Activated CD4-positive, alpha-beta T cell treated with anti-CD3 and anti-CD28 coated beads, Interleukin-2, amount 10 ng/mL, durations not matched to agents 24 days and 14 days (primary cell): Measurements from ENCODE around the gene RAB3GAP1. TPM values are rescaled to one million over a fixed set of nuclear protein-coding genes. Genes with fewer than 3 reads are reported as not detected.
A peak's percentile ranks its signal among the peaks of the same experiment; 100 is the strongest.
"Not testable (repeated sequence)": the region's sequence is repeated elsewhere in the genome, so short reads cannot be mapped to it uniquely, and the experiment has no call there.

Experiments
- DNase-seq: peaks from one replicate; pipeline ENCODE4 v3.0.0; 2022
- H3K27ac Mint-ChIP-seq: one replicate; pipeline ENCODE4 v1.8.0; 2022; ENCODE audit warnings: mild to moderate bottlenecking, mixed read lengths
- H3K27me3 Mint-ChIP-seq: one replicate; pipeline ENCODE4 v1.8.0; 2022; ENCODE audit warnings: mixed read lengths
- H3K36me3 Mint-ChIP-seq: one replicate; pipeline ENCODE4 v1.8.0; 2022; ENCODE audit warnings: low read depth, mild to moderate bottlenecking, mixed read lengths
- H3K4me1 Mint-ChIP-seq: one replicate; pipeline ENCODE4 v1.8.0; 2021; ENCODE audit warnings: mixed read lengths
- H3K4me3 Mint-ChIP-seq: one replicate; pipeline ENCODE4 v1.8.0; 2022; ENCODE audit warnings: mild to moderate bottlenecking, moderate library complexity, mixed read lengths
- H3K9me3 Mint-ChIP-seq: one replicate; pipeline ENCODE4 v1.8.0; 2021; ENCODE audit warnings: mixed read lengths
- intact Hi-C: fragments of 100-400 bp; cut with micrococcal nuclease; formaldehyde crosslinking; loops from one replicate; pipeline ENCODE4 v1.15.1; 2023
- total RNA-seq: library from RNA; stranded (reverse); gene quantifications from 2 replicates; pipeline ENCODE4 v1.2.3, GENCODE V29; 2022

RAB3GAP1 gene
- total RNA-seq, 1 donor from 2014 or later: 24.2 TPM

GRCh38 chr2:135033216-135033615 is 18.9 kb upstream of the RAB3GAP1 start:
- H3K27ac Mint-ChIP-seq, H3K27me3 Mint-ChIP-seq, H3K36me3 Mint-ChIP-seq, intact Hi-C loops, H3K4me3 Mint-ChIP-seq, DNase-seq, H3K4me1 Mint-ChIP-seq: not testable (repeated sequence)
- H3K9me3 Mint-ChIP-seq: peaks cover 11% of the 10 kb centered on the region

GRCh38 chr2:135037831-135038230 is 14.3 kb upstream of the RAB3GAP1 start:
- Mint-ChIP-seq H3K27ac (no peak overlapping the region), H3K36me3 (no peaks in the 10 kb centered on the region), H3K4me1 (no peaks in the 10 kb centered on the region), H3K27me3 (peaks cover 1% of the 10 kb centered on the region), H3K4me3 (no peak overlapping the region), H3K9me3 (no peaks in the 10 kb centered on the region)
- DNase-seq: no peak
- intact Hi-C loops: no loop called here

GRCh38 chr2:135043345-135043744 is 8.7 kb upstream of the RAB3GAP1 start:
- no peak overlapping the region for H3K27ac Mint-ChIP-seq

GRCh38 chr2:135047300-135047699 is 4.8 kb upstream of the RAB3GAP1 start, which contains the start of gene MAP3K19:
Gene MAP3K19 (minus strand): TSS chr2:135047447. CDS start chr2:135024647, 22,800 bp downstream.
- H3K36me3 Mint-ChIP-seq: no peaks in the 10 kb centered on the region
- no peaks in the 10 kb centered on the region for H3K9me3 Mint-ChIP-seq
- intact Hi-C loops: no loop called here
- H3K4me3 Mint-ChIP-seq: no peak within 1 kb of the TSS
- peaks cover 14% of the 10 kb centered on the region for H3K4me1 Mint-ChIP-seq
- DNase-seq: no peak
- peaks cover 4% of the 10 kb centered on the region for H3K27me3 Mint-ChIP-seq
- H3K27ac Mint-ChIP-seq: peak within 1 kb of the TSS; percentile 2

More at GRCh38 chr2:135043345-135043744, 8.7 kb upstream of the RAB3GAP1 start:
- DNase-seq: no peak
- Mint-ChIP-seq H3K4me1 (no peaks in the 10 kb centered on the region), H3K9me3 (no peaks in the 10 kb centered on the region), H3K4me3 (no peak overlapping the region), H3K27me3 (peaks cover 4% of the 10 kb centered on the region), H3K36me3 (no peaks in the 10 kb centered on the region)
- intact Hi-C loops: no loop called here

- H3K27ac Mint-ChIP-seq: peak overlapping the region; percentile 2
- H3K27me3 Mint-ChIP-seq: peaks cover 6% of the 10 kb centered on the region
- no peak for DNase-seq
- peaks cover 4% of the 10 kb centered on the region for H3K36me3 Mint-ChIP-seq
- peaks cover 19% of the 10 kb centered on the region for H3K4me1 Mint-ChIP-seq
- H3K9me3 Mint-ChIP-seq: no peaks in the 10 kb centered on the region
- intact Hi-C loops: no loop called here
- H3K4me3 Mint-ChIP-seq: no peak overlapping the region
These were observed 4.0 kb upstream of the RAB3GAP1 start for GRCh38 chr2:135048122-135048521.

- Mint-ChIP-seq H3K27ac (peak overlapping the region; percentile 3), H3K4me3 (no peak overlapping the region), H3K4me1 (peaks cover 34% of the 10 kb centered on the region), H3K9me3 (no peaks in the 10 kb centered on the region), H3K27me3 (peaks cover 3% of the 10 kb centered on the region), H3K36me3 (peaks cover 16% of the 10 kb centered on the region)
- DNase-seq: no peak
- intact Hi-C loops: loop anchor here (5.0 to 10.0 kb wide), 4 partner anchors 55 to 1277 kb away; partner anchors contain the start of gene DARS1
These were observed 2.0 kb upstream of the RAB3GAP1 start for GRCh38 chr2:135050132-135050531.

- intact Hi-C loops: loop anchor here (5.0 to 10.0 kb wide), 4 partner anchors 54 to 1277 kb away; partner anchors contain the start of gene DARS1
- no peak for DNase-seq
- Mint-ChIP-seq H3K9me3 (no peaks in the 10 kb centered on the region), H3K4me1 (peaks cover 36% of the 10 kb centered on the region), H3K36me3 (peaks cover 18% of the 10 kb centered on the region), H3K27ac (peak overlapping the region; percentile 76), H3K27me3 (peaks cover 2% of the 10 kb centered on the region), H3K4me3 (peak overlapping the region; percentile 68)
These were observed 1.4 kb upstream of the RAB3GAP1 start for GRCh38 chr2:135050684-135051083.

- Mint-ChIP-seq H3K4me3 (peak overlapping the region; percentile 94), H3K4me1 (peaks cover 38% of the 10 kb centered on the region), H3K27me3 (peaks cover 2% of the 10 kb centered on the region), H3K36me3 (peaks cover 30% of the 10 kb centered on the region), H3K9me3 (no peaks in the 10 kb centered on the region), H3K27ac (peak overlapping the region; percentile 100)
- DNase-seq: peak; percentile 77
- intact Hi-C loops: loop anchor here (1.0 to 10.0 kb wide), 16 partner anchors 48 to 1330 kb away; partner anchors contain the start of genes CCNT2, DARS1 and UBXN4
These were observed 944 bp downstream of the RAB3GAP1 start for GRCh38 chr2:135052997-135053474.

GRCh38 chr2:135055182-135055786 is 3.2 kb downstream of the RAB3GAP1 start:
- H3K4me3 Mint-ChIP-seq: peak overlapping the region; percentile 94
- peaks cover 2% of the 10 kb centered on the region for H3K27me3 Mint-ChIP-seq
- DNase-seq: no peak
- H3K36me3 Mint-ChIP-seq: peaks cover 41% of the 10 kb centered on the region
- peaks cover 46% of the 10 kb centered on the region for H3K4me1 Mint-ChIP-seq
- no peak overlapping the region for H3K27ac Mint-ChIP-seq
- intact Hi-C loops: loop anchor here (10.0 kb wide), 3 partner anchors 50 to 930 kb away; partner anchors contain the start of gene DARS1
- H3K9me3 Mint-ChIP-seq: peaks cover 3% of the 10 kb centered on the region

- intact Hi-C loops: loop anchor here (10.0 kb wide), 3 partner anchors 48 to 928 kb away; partner anchors contain the start of gene DARS1
- no peak for DNase-seq
- peaks cover 52% of the 10 kb centered on the region for H3K36me3 Mint-ChIP-seq
- H3K4me1 Mint-ChIP-seq: peaks cover 39% of the 10 kb centered on the region
- peak overlapping the region; percentile 15 for H3K4me3 Mint-ChIP-seq
- peak overlapping the region; percentile 13 for H3K27ac Mint-ChIP-seq
- peaks cover 2% of the 10 kb centered on the region for H3K27me3 Mint-ChIP-seq
- peaks cover 3% of the 10 kb centered on the region for H3K9me3 Mint-ChIP-seq
These were observed 4.7 kb downstream of the RAB3GAP1 start for GRCh38 chr2:135056790-135057189.

GRCh38 chr2:135059577-135059976 is 7.5 kb downstream of the RAB3GAP1 start:
- Mint-ChIP-seq H3K9me3 (peaks cover 14% of the 10 kb centered on the region), H3K4me3 (no peak overlapping the region), H3K27ac (no peak overlapping the region), H3K27me3 (no peaks in the 10 kb centered on the region), H3K36me3 (peaks cover 64% of the 10 kb centered on the region), H3K4me1 (peaks cover 27% of the 10 kb centered on the region)
- intact Hi-C loops: loop anchor here (10.0 kb wide), 3 partner anchors 45 to 925 kb away; partner anchors contain the start of gene DARS1
- DNase-seq: no peak

- Mint-ChIP-seq H3K4me1 (peaks cover 19% of the 10 kb centered on the region), H3K9me3 (peaks cover 14% of the 10 kb centered on the region), H3K27ac (no peak overlapping the region), H3K4me3 (no peak overlapping the region), H3K27me3 (no peaks in the 10 kb centered on the region), H3K36me3 (peaks cover 67% of the 10 kb centered on the region)
- intact Hi-C loops: no loop called here
- DNase-seq: no peak
These were observed 11.1 kb downstream of the RAB3GAP1 start for GRCh38 chr2:135063210-135063609.

- Mint-ChIP-seq H3K36me3 (peaks cover 70% of the 10 kb centered on the region), H3K9me3 (peaks cover 16% of the 10 kb centered on the region), H3K27me3 (no peaks in the 10 kb centered on the region), H3K27ac (no peak overlapping the region), H3K4me1 (peaks cover 15% of the 10 kb centered on the region), H3K4me3 (no peak overlapping the region)
- intact Hi-C loops: no loop called here
- no peak for DNase-seq
These were observed 12.1 kb downstream of the RAB3GAP1 start for GRCh38 chr2:135064149-135064548.

- H3K27me3 Mint-ChIP-seq: no peaks in the 10 kb centered on the region
- peaks cover 10% of the 10 kb centered on the region for H3K4me1 Mint-ChIP-seq
- peaks cover 70% of the 10 kb centered on the region for H3K36me3 Mint-ChIP-seq
- no peak for DNase-seq
- no peak overlapping the region for H3K4me3 Mint-ChIP-seq
- intact Hi-C loops: no loop called here
- H3K9me3 Mint-ChIP-seq: peaks cover 25% of the 10 kb centered on the region
- no peak overlapping the region for H3K27ac Mint-ChIP-seq
These were observed 14.6 kb downstream of the RAB3GAP1 start for GRCh38 chr2:135066710-135067109.
